Adrenal gland (tissue), 5 donors: ENCODE data around the gene TIMMDC1.

ENCODE experiments used
- POLR2A ChIP-seq, 2 donors: fragments of 450-650 bp; IDR thresholded peaks; one replicate each; pipeline ENCODE4 v1.6.1; 2017; ENCODE audit warnings: antibody characterized with exemption in 2 of 2, mild to moderate bottlenecking in 2 of 2, moderate library complexity in 1 of 2
- TF ChIP-seq, protein P1 (sequence below), 6 experiments: fragments of 450-650 bp in 4 of 6; fragments of 200-600 bp in 2 of 6; sonication (generic) in 1 of 6; IDR thresholded peaks; 1 replicate in 5 of 6; 2 replicates in 1 of 6; pipeline versions ENCODE4 v1.5.1 to v1.8.0; 2016 to 2021; ENCODE audit warnings: antibody characterized with exemption in 6 of 6, mild to moderate bottlenecking in 2 of 6, moderate library complexity in 1 of 6
- donor health status: DM: no; HTN: no; CAD: no.

DNA sequence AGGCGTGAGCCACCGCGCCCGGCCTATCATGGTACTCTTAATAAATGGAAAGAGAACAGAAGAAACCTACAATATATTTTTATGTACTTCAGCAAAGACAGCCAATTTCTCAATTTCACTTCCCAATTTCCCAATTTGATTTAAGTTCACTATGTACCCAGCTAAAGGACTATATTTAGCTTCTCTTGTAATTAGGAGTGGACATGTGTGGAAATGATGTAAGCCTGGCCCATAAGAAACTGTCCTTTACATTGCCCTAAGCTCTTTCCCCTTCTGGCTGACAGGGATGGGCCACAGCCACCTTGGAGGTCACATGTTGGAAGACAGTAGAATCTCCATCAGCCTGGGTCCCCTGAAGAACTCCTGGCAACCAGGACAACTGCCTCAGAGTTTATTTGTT, 41.1 kb upstream of the TIMMDC1 start:
- TF ChIP-seq, protein P1, sequence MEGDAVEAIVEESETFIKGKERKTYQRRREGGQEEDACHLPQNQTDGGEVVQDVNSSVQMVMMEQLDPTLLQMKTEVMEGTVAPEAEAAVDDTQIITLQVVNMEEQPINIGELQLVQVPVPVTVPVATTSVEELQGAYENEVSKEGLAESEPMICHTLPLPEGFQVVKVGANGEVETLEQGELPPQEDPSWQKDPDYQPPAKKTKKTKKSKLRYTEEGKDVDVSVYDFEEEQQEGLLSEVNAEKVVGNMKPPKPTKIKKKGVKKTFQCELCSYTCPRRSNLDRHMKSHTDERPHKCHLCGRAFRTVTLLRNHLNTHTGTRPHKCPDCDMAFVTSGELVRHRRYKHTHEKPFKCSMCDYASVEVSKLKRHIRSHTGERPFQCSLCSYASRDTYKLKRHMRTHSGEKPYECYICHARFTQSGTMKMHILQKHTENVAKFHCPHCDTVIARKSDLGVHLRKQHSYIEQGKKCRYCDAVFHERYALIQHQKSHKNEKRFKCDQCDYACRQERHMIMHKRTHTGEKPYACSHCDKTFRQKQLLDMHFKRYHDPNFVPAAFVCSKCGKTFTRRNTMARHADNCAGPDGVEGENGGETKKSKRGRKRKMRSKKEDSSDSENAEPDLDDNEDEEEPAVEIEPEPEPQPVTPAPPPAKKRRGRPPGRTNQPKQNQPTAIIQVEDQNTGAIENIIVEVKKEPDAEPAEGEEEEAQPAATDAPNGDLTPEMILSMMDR (IDR thresholded peaks at IDR 0.05): no peak
- no peak for TF ChIP-seq POLR2A (IDR thresholded peaks at IDR 0.05)
